ENCODE results near the gene PPP1CA. TPM values are rescaled to one million over a fixed set of nuclear protein-coding genes. Genes with fewer than 3 reads are reported as not detected.

The PPP1CA gene
- total RNA-seq, 2 donors from 2014 or later: 168 to 215 TPM

DNA sequence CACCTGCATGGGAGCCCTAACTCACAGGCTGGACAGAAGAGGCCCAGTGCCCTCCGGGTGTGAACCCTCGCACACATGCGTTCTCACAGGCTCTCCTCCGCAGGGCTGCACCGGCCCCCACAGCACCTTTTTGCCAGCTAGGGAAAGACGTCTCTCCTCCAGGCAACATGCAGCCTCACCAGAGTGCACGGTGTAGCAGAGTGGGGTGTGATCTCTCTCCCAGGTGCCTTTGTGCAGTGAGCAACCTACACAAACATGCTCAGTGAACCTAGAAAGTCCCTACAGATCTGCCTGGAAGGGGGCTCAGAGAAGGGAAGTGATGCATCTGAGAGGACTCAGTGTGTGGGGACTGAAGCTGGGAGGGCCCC, 10.1 kb upstream of the PPP1CA start:
- Histone ChIP-seq H3K27ac (no peak overlapping the region), H3K36me3 (no peaks in the 10 kb centered on the region), H3K9me3 (no peaks in the 10 kb centered on the region), H3K4me1 (replicated peaks) (peaks cover 4% of the 10 kb centered on the region), H3K27me3 (replicated peaks; ENCODE audit: insufficient read depth) (no peaks in the 10 kb centered on the region), H3K4me3 (no peak overlapping the region)
- WGBS: 55% methylated on average over 7 of the region's 7 CpGs
- intact Hi-C loops (cut with DNase I): no loop called here
- no peak for DNase-seq (ENCODE audit: low spot score)
- TF ChIP-seq, protein P1, sequence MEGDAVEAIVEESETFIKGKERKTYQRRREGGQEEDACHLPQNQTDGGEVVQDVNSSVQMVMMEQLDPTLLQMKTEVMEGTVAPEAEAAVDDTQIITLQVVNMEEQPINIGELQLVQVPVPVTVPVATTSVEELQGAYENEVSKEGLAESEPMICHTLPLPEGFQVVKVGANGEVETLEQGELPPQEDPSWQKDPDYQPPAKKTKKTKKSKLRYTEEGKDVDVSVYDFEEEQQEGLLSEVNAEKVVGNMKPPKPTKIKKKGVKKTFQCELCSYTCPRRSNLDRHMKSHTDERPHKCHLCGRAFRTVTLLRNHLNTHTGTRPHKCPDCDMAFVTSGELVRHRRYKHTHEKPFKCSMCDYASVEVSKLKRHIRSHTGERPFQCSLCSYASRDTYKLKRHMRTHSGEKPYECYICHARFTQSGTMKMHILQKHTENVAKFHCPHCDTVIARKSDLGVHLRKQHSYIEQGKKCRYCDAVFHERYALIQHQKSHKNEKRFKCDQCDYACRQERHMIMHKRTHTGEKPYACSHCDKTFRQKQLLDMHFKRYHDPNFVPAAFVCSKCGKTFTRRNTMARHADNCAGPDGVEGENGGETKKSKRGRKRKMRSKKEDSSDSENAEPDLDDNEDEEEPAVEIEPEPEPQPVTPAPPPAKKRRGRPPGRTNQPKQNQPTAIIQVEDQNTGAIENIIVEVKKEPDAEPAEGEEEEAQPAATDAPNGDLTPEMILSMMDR (IDR thresholded peaks at IDR 0.05): no peak
- TF ChIP-seq POLR2A (IDR thresholded peaks at IDR 0.05) (no peak), POLR2AphosphoS5 (IDR thresholded peaks at IDR 0.05) (no peak)

- intact Hi-C loops (cut with DNase I): no loop called here
- Histone ChIP-seq H3K4me3 (no peak overlapping the region), H3K27me3 (replicated peaks; ENCODE audit: insufficient read depth) (no peaks in the 10 kb centered on the region), H3K27ac (no peak overlapping the region), H3K4me1 (replicated peaks) (no peaks in the 10 kb centered on the region), H3K9me3 (no peaks in the 10 kb centered on the region), H3K36me3 (no peaks in the 10 kb centered on the region)
- DNase-seq (ENCODE audit: low spot score): no peak
- 79% methylated on average over 17 of the region's 17 CpGs for WGBS
- TF ChIP-seq POLR2A (IDR thresholded peaks at IDR 0.05) (no peak), POLR2AphosphoS5 (IDR thresholded peaks at IDR 0.05) (no peak)
- TF ChIP-seq, protein P1 (IDR thresholded peaks at IDR 0.05): no peak
These were observed 9.5 kb upstream of the PPP1CA start for GRCh38 chr11:67410984-67411784.

DNA sequence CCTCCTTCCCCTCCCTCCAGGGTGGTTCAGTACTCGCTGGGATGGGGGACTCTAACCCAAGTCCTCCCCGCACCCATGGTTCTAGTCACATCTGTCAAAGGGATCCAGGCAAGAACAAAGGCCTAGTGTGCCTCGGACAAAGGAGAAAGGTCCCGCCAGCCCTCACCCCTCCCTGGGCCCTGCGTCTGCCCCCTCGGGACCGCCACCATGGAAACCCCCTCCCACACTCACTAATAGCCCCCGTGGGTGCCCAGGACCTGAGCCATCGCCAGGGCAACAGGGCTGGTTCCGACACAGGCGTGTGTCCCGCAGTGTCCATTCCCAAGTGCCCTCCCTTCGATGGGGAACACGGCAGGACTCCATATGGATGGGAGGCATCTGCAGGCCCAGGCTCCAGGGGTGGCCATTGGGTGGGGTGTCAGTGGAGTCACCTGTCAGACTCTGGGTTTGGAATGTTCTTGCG, 8.7 kb upstream of the PPP1CA start:
- H3K4me3 ChIP-seq: no peak overlapping the region
- H3K27me3 ChIP-seq (replicated peaks; ENCODE audit: insufficient read depth): no peaks in the 10 kb centered on the region
- intact Hi-C loops (cut with DNase I): no loop called here
- H3K4me1 ChIP-seq (replicated peaks): no peaks in the 10 kb centered on the region
- H3K36me3 ChIP-seq: no peaks in the 10 kb centered on the region
- H3K9me3 ChIP-seq: no peaks in the 10 kb centered on the region
- 54% methylated on average over 15 of the region's 15 CpGs for WGBS
- no peak overlapping the region for H3K27ac ChIP-seq
- TF ChIP-seq POLR2A (IDR thresholded peaks at IDR 0.05) (no peak), POLR2AphosphoS5 (IDR thresholded peaks at IDR 0.05) (no peak)
- TF ChIP-seq, protein P1 (IDR thresholded peaks at IDR 0.05): no peak
- no peak for DNase-seq (ENCODE audit: low spot score)

GRCh38 chr11:67409781-67410368, 8.2 kb upstream of the PPP1CA start:
- no peaks in the 10 kb centered on the region for H3K4me1 ChIP-seq (replicated peaks)
- no peak for DNase-seq (ENCODE audit: low spot score)
- H3K4me3 ChIP-seq: no peak overlapping the region
- H3K36me3 ChIP-seq: no peaks in the 10 kb centered on the region
- WGBS: 28% methylated on average over 13 of the region's 13 CpGs
- TF ChIP-seq POLR2A (IDR thresholded peaks at IDR 0.05) (no peak), POLR2AphosphoS5 (IDR thresholded peaks at IDR 0.05) (no peak)
- TF ChIP-seq, protein P1 (IDR thresholded peaks at IDR 0.05): no peak
- intact Hi-C loops (cut with DNase I): no loop called here
- no peaks in the 10 kb centered on the region for H3K9me3 ChIP-seq
- H3K27ac ChIP-seq: no peak overlapping the region
- H3K27me3 ChIP-seq (replicated peaks; ENCODE audit: insufficient read depth): no peaks in the 10 kb centered on the region

DNA sequence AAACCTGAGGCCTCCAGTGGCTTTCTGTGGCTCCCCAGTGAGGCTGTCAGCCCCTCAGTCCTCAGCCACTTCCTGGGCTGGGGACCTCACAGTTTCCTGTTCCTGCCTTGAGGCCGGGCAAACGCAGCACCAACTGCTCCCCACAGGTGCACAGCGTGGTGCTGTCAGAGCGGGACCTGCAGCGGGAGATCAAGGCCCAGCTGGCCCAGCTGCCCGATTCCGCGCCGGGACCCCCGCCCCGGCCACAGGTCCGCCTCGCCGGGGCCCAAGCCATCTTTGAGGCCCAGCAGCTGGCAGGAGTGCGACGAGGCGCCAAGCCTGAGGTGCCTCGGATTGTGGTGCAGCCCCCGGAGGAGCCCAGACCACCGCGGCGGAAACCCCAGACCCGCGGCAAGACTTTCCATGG, 7.6 kb upstream of the PPP1CA start:
- no peaks in the 10 kb centered on the region for H3K36me3 ChIP-seq
- intact Hi-C loops (cut with DNase I): no loop called here
- TF ChIP-seq POLR2A (IDR thresholded peaks at IDR 0.05) (no peak), POLR2AphosphoS5 (IDR thresholded peaks at IDR 0.05) (no peak)
- TF ChIP-seq, protein P1 (IDR thresholded peaks at IDR 0.05): no peak
- no peak overlapping the region for H3K27ac ChIP-seq
- H3K27me3 ChIP-seq (replicated peaks; ENCODE audit: insufficient read depth): no peaks in the 10 kb centered on the region
- no peaks in the 10 kb centered on the region for H3K4me1 ChIP-seq (replicated peaks)
- 75% methylated on average over 11 of the region's 24 CpGs for WGBS
- H3K4me3 ChIP-seq: no peak overlapping the region
- DNase-seq (ENCODE audit: low spot score): no peak
- H3K9me3 ChIP-seq: no peaks in the 10 kb centered on the region
